Measurements from ENCODE around the gene RTP1.
"Not testable (repeated sequence)": the region's sequence is repeated elsewhere in the genome, so short reads cannot be mapped to it uniquely, and the experiment has no call there.

GRCh38 chr3:187170911-187171310 is 26.4 kb upstream of the RTP1 start:
- TF ChIP-seq EGR1 (IDR thresholded peaks at IDR 0.05; ENCODE audit: low read depth); POLR2A (IDR thresholded peaks at IDR 0.05; ENCODE audit: borderline replicate concordance, extremely low read depth, insufficient read depth, insufficient read length); CEBPB (IDR thresholded peaks at IDR 0.05; ENCODE audit: low read depth); RAD21 (IDR thresholded peaks at IDR 0.05; ENCODE audit: low read depth); YY1 (IDR thresholded peaks at IDR 0.05; ENCODE audit: extremely low read depth, insufficient replicate concordance, low read depth, low read length); MAX (IDR thresholded peaks at IDR 0.05); EZH2 (IDR thresholded peaks at IDR 0.05); POLR2AphosphoS5 (IDR thresholded peaks at IDR 0.05; ENCODE audit: low read depth, low read length); EZH2phosphoT487 (IDR thresholded peaks at IDR 0.05; ENCODE audit: borderline replicate concordance): not testable (repeated sequence)
- TF ChIP-seq, protein P1, sequence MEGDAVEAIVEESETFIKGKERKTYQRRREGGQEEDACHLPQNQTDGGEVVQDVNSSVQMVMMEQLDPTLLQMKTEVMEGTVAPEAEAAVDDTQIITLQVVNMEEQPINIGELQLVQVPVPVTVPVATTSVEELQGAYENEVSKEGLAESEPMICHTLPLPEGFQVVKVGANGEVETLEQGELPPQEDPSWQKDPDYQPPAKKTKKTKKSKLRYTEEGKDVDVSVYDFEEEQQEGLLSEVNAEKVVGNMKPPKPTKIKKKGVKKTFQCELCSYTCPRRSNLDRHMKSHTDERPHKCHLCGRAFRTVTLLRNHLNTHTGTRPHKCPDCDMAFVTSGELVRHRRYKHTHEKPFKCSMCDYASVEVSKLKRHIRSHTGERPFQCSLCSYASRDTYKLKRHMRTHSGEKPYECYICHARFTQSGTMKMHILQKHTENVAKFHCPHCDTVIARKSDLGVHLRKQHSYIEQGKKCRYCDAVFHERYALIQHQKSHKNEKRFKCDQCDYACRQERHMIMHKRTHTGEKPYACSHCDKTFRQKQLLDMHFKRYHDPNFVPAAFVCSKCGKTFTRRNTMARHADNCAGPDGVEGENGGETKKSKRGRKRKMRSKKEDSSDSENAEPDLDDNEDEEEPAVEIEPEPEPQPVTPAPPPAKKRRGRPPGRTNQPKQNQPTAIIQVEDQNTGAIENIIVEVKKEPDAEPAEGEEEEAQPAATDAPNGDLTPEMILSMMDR (IDR thresholded peaks at IDR 0.05 in 2 of 3, conservative IDR thresholded peaks at IDR 0.05 in 1 of 3; ENCODE audit: borderline replicate concordance in 1 of 3, insufficient read depth in 1 of 3, low read depth in 2 of 3, low read length in 2 of 3), result not testable (repeated sequence)
- TF ChIP-seq, protein P2, sequence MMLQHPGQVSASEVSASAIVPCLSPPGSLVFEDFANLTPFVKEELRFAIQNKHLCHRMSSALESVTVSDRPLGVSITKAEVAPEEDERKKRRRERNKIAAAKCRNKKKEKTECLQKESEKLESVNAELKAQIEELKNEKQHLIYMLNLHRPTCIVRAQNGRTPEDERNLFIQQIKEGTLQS (IDR thresholded peaks at IDR 0.05), result not testable (repeated sequence)
- TF ChIP-seq, protein P3, sequence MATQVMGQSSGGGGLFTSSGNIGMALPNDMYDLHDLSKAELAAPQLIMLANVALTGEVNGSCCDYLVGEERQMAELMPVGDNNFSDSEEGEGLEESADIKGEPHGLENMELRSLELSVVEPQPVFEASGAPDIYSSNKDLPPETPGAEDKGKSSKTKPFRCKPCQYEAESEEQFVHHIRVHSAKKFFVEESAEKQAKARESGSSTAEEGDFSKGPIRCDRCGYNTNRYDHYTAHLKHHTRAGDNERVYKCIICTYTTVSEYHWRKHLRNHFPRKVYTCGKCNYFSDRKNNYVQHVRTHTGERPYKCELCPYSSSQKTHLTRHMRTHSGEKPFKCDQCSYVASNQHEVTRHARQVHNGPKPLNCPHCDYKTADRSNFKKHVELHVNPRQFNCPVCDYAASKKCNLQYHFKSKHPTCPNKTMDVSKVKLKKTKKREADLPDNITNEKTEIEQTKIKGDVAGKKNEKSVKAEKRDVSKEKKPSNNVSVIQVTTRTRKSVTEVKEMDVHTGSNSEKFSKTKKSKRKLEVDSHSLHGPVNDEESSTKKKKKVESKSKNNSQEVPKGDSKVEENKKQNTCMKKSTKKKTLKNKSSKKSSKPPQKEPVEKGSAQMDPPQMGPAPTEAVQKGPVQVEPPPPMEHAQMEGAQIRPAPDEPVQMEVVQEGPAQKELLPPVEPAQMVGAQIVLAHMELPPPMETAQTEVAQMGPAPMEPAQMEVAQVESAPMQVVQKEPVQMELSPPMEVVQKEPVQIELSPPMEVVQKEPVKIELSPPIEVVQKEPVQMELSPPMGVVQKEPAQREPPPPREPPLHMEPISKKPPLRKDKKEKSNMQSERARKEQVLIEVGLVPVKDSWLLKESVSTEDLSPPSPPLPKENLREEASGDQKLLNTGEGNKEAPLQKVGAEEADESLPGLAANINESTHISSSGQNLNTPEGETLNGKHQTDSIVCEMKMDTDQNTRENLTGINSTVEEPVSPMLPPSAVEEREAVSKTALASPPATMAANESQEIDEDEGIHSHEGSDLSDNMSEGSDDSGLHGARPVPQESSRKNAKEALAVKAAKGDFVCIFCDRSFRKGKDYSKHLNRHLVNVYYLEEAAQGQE (IDR thresholded peaks at IDR 0.05; ENCODE audit: low read depth), result not testable (repeated sequence)
